OCI-M1 (cell line): ENCODE data around the gene AIF1.

Source experiments
- DNase-seq: peaks from one replicate; lab custom pipeline; 2025; lab: John Stamatoyannopoulos, UW

Gene AIF1

GRCh38 chr6:31663961-31664789 lies 49.1 kb downstream of the AIF1 start:
- peak; percentile 56 for DNase-seq

DNA sequence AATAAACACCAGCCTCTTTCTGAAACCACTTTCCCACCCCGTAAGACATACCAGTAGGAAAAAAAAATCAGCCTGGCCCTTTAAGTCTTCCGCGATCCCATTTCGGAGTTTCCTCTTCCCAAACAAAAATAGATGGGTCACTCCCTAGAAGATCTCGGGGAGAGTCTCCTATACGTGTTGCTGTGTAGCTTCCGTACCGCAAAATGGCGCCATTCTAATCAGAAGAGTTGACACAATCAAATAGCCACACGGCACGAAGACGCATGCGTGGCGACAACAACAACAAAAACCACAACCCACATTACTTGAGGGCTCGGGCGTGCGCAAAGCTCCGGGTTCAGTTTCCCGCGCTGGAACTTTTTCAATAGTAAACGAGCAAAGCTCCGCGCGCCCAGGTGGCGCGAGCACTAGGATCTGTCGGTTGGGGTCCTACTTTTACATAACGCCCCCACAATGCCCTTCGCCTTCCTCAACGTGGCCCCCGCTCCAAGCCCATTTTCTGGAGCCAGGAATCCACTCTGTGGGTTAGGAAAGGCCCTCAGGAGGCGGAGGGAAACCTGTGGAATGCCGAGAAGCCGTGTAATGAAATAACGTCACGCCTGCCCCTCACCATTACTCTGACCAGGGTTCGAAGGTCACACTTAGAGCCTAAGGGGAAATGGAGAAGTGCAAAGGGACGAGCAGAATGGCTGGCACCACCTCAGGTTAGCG lies 49.9 kb downstream of the AIF1 start, which contains the start of gene GPANK1:
GPANK1 (minus strand) TSS at position 208 of the 711 bp plus-strand sequence. CDS start 519 bp downstream, outside the sequence.
- peak; percentile 98 for DNase-seq

- peak; percentile 99 for DNase-seq
Observed at GRCh38 chr6:31665501-31666336, 50.7 kb downstream of the AIF1 start, which contains the start of gene CSNK2B. Gene CSNK2B (plus strand): TSS chr6:31666080. CDS start chr6:31666832, 752 bp downstream.

GRCh38 chr6:31666337-31666965 lies 51.4 kb downstream of the AIF1 start:
- no peak for DNase-seq
